Keratinocyte (primary cell): ENCODE measurements around the gene GP5. TPM values are rescaled to one million over a fixed set of nuclear protein-coding genes. Genes with fewer than 3 reads are reported as not detected.

Experiments used
- DNase-seq: peaks from one replicate; pipeline ENCODE4 v3.0.0-alpha.2; 2011; ENCODE audit warnings: low read depth, missing footprints, low spot score
- FAIRE-seq: peaks from 2 replicates; lab custom pipeline; 2011; peaks lifted over from hg19 to GRCh38; lab: Jason Lieb, UNC
- H2AFZ ChIP-seq: 2 replicates; pipeline ENCODE4 v1.6.0; 2012; ENCODE audit warnings: low read length, control low read depth, inconsistent platforms; ENCODE audit not compliant: control insufficient read depth
- H3K27ac ChIP-seq: 2 replicates; pipeline ENCODE4 v1.5.1; 2011; ENCODE audit warnings: low read length; ENCODE audit not compliant: control insufficient read depth, insufficient read depth
- H3K27me3 ChIP-seq: 3 replicates; pipeline ENCODE4 v1.6.0; 2011; ENCODE audit warnings: low read length; ENCODE audit not compliant: control insufficient read depth, insufficient read depth; ENCODE audit errors: extremely low read depth
- H3K36me3 ChIP-seq, 2 experiments: 2 replicates in 1 of 2; 3 replicates in 1 of 2; pipeline ENCODE4 v1.5.1; 2011; ENCODE audit warnings: low read length in 2 of 2, mild to moderate bottlenecking in 1 of 2; ENCODE audit not compliant: control insufficient read depth in 2 of 2, insufficient read depth in 2 of 2; ENCODE audit errors: extremely low read depth in 1 of 2
- H3K4me1 ChIP-seq: 3 replicates; pipeline ENCODE4 v1.5.1; 2011; ENCODE audit warnings: low read length; ENCODE audit not compliant: control insufficient read depth, insufficient read depth; ENCODE audit errors: extremely low read depth
- H3K4me2 ChIP-seq: 3 replicates; pipeline ENCODE4 v1.6.0; 2011; ENCODE audit warnings: low read depth, low read length; ENCODE audit not compliant: control insufficient read depth, insufficient read depth; ENCODE audit errors: extremely low read depth
- H3K4me3 ChIP-seq, 3 experiments: fragments of 200-600 bp in 1 of 3; sonication (generic) in 1 of 3; 2 replicates in 2 of 3; 3 replicates in 1 of 3; pipeline ENCODE4 v1.5.1; 2011 to 2016; ENCODE audit warnings: low read length in 3 of 3, mild to moderate bottlenecking in 3 of 3, control low read depth in 2 of 3, inconsistent platforms in 1 of 3, low read depth in 1 of 3, mixed read lengths in 1 of 3, mixed run types in 1 of 3, moderate library complexity in 1 of 3; ENCODE audit not compliant: control insufficient read depth in 2 of 3, insufficient read depth in 2 of 3; ENCODE audit errors: extremely low read depth in 1 of 3
- H3K79me2 ChIP-seq: 2 replicates; pipeline ENCODE4 v1.6.0; 2012; ENCODE audit warnings: low read length; ENCODE audit not compliant: control insufficient read depth, insufficient read depth
- H3K9ac ChIP-seq: 3 replicates; pipeline ENCODE4 v1.6.0; 2011; ENCODE audit warnings: low read length; ENCODE audit not compliant: control insufficient read depth, insufficient read depth; ENCODE audit errors: extremely low read depth
- H3K9me1 ChIP-seq: 3 replicates; pipeline ENCODE4 v1.6.0; 2011; ENCODE audit warnings: low read length; ENCODE audit not compliant: control insufficient read depth, insufficient read depth; ENCODE audit errors: extremely low read depth
- H3K9me3 ChIP-seq: 2 replicates; pipeline ENCODE4 v1.5.1; 2012; ENCODE audit warnings: low read depth, low read length; ENCODE audit not compliant: control insufficient read depth
- H4K20me1 ChIP-seq: 3 replicates; pipeline ENCODE4 v1.6.0; 2011; ENCODE audit warnings: low read length; ENCODE audit not compliant: control insufficient read depth, insufficient read depth; ENCODE audit errors: extremely low read depth
- CTCF ChIP-seq, 3 experiments: IDR thresholded peaks in 1 of 3; conservative IDR thresholded peaks in 1 of 3; optimal IDR thresholded peaks in 1 of 3; 2 replicates in 2 of 3; 3 replicates in 1 of 3; pipeline versions ENCODE3 to v1.5.1; 2011; ENCODE audit warnings: low read length in 3 of 3, mild to moderate bottlenecking in 3 of 3, moderate library complexity in 2 of 3, control low read depth in 1 of 3, inconsistent platforms in 1 of 3; ENCODE audit not compliant: insufficient read depth in 2 of 3; ENCODE audit errors: extremely low read depth in 1 of 3
- EZH2 ChIP-seq: IDR thresholded peaks from one replicate; pipeline ENCODE4 v1.6.1; 2012; ENCODE audit warnings: inconsistent platforms, mild to moderate bottlenecking, low read length, moderate library complexity
- dilution Hi-C: fragments of 300-500 bp; cut with MboI; formaldehyde crosslinking; loops from one replicate; pipeline ENCODE4 v1.7.0; 2020; ENCODE audit warnings: low sequenced_read_pairs; ENCODE audit not compliant: extremely low pct_ligation_motif_present
- polyA plus RNA-seq, 5 experiments: library from polyadenylated mRNA; depleted of rRNA in 3 of 5; stranded (reverse) in 3 of 5; stranded (forward) in 1 of 5; unstranded in 1 of 5; fragments of >200 nt; gene quantifications; 1 replicate in 1 of 5; 2 replicates in 3 of 5; 3 replicates in 1 of 5; pipeline versions ENCODE4 v1.2.1 to v1.2.3, GENCODE V29; 2011 to 2012; ENCODE audit warnings: missing spikeins in 2 of 5, low read depth in 1 of 5, low replicate concordance in 1 of 5

The GP5 gene
- polyA plus RNA-seq, 1 donor (not counting 4 experiments of a cell fraction or from before 2014, with no cell fraction given) = 0.04 TPM

- H3K36me3 ChIP-seq = no peaks in the 10 kb centered on the region
Measured at GRCh38 chr3:194365978-194366490, 33.0 kb downstream of the GP5 start.

GRCh38 chr3:194365526-194365925 is 33.5 kb downstream of the GP5 start:
- Histone ChIP-seq H3K79me2 (no peaks in the 10 kb centered on the region), H3K9ac (no peak overlapping the region), H3K4me3 (no peak overlapping the region), H2AFZ (no peak overlapping the region), H3K9me1 (no peaks in the 10 kb centered on the region), H3K36me3 (no peaks in the 10 kb centered on the region), H3K27me3 (peaks cover 47% of the 10 kb centered on the region), H3K9me3 (no peaks in the 10 kb centered on the region), H3K4me1 (no peaks in the 10 kb centered on the region), H3K27ac (no peak overlapping the region), H3K4me2 (no peak overlapping the region), H4K20me1 (no peaks in the 10 kb centered on the region)
- TF ChIP-seq CTCF (optimal IDR thresholded peaks at IDR 0.05 in 1 of 3, IDR thresholded peaks at IDR 0.05 in 1 of 3, conservative IDR thresholded peaks at IDR 0.05 in 1 of 3; ENCODE audit: extremely low read depth in 1 of 3, insufficient read depth in 2 of 3, low read length in 3 of 3) = no peak
- no peak for TF ChIP-seq EZH2
- FAIRE-seq = no peak
- dilution Hi-C loops = no loop called here
- no peak for DNase-seq

More at GRCh38 chr3:194365978-194366490, 33.0 kb downstream of the GP5 start:
- Histone ChIP-seq H3K9me3 (no peaks in the 10 kb centered on the region), H3K9ac (no peak overlapping the region), H4K20me1 (no peaks in the 10 kb centered on the region), H3K9me1 (no peaks in the 10 kb centered on the region), H3K4me1 (no peaks in the 10 kb centered on the region), H2AFZ (no peak overlapping the region), H3K27me3 (peaks cover 51% of the 10 kb centered on the region), H3K79me2 (no peaks in the 10 kb centered on the region), H3K4me2 (no peak overlapping the region), H3K4me3 (no peak overlapping the region), H3K27ac (no peak overlapping the region)
- DNase-seq = no peak
- dilution Hi-C loops = no loop called here
- FAIRE-seq = no peak
- no peak for TF ChIP-seq CTCF (optimal IDR thresholded peaks at IDR 0.05 in 1 of 3, IDR thresholded peaks at IDR 0.05 in 1 of 3, conservative IDR thresholded peaks at IDR 0.05 in 1 of 3; ENCODE audit: extremely low read depth in 1 of 3, insufficient read depth in 2 of 3, low read length in 3 of 3)
- no peak for TF ChIP-seq EZH2
